ENCODE results near the gene SLC2A13.

SLC2A13 gene

DNA sequence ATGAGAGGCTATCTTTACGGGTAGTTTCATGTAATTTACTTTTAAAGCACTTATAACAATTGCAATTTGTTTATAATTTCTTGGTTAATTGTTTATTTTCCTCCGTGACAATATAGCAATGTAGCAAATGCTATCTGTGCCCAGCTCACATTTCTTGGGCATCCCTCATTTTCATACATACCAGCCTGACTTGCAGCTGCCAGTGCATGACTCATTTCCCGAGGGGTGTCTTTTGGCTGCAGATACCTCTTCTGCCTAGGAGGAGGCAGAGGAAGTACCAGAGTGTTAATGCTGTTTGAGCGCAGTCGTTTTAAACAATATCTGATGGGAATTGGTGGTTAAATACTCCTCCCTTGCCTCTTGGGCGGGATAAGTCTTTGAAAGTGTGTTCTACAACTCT is 382.1 kb downstream of the SLC2A13 start:
- peak; percentile 26 for DNase-seq

DNA sequence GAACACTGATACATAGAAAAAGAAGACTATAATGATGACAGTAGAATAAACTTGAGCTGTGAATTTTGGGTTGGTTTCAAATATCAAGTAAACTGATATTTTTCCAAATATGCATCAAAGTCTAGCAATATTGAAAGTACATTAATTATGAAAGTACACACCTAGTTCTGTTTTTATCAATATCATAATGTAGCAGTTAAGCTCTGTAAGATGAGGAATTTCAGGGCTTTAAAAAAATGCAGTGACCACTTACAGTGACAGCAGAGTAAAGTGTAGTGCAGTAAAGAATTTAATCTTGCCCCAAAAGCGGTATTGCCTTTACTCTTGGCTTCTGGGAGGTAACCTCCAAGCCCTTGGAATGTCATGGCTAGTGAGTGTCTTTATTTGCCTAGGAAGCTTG is 383.4 kb downstream of the SLC2A13 start:
- DNase-seq: no peak

- DNase-seq: no peak
Measured at GRCh38 chr12:39713552-39713951, 392.3 kb downstream of the SLC2A13 start.

- DNase-seq: no peak
Measured at GRCh38 chr12:39712334-39712733, 393.5 kb downstream of the SLC2A13 start.
